A549 (cell line): ENCODE results near the gene ASTL. TPM values are rescaled to one million over a fixed set of nuclear protein-coding genes. Genes with fewer than 3 reads are reported as not detected.
A peak's percentile ranks its signal among the peaks of the same experiment; 100 is the strongest.

Experiments used
- ATAC-seq, 2 experiments: fragments of 200-7000 bp in 1 of 2; fragments of >200 bp in 1 of 2; cut with Nextera tagmentation in 1 of 2; cut with Tn5 transposase in 1 of 2; 3 replicates each; pipeline versions ENCODE4 v1.8.0 to v1.9.1; 2018 to 2020; ENCODE audit warnings: mild to moderate bottlenecking in 1 of 2, moderate library complexity in 1 of 2
- CTCF ChIA-PET: fragments of 300-600 bp; sonication (Branson Sonifier 250); formaldehyde crosslinking; extraction: SDS; loops from one replicate; lab custom pipeline; 2021; ENCODE audit warnings: antibody characterized with exemption, inconsistent platforms; lab: Yijun Ruan, JAX
- POLR2A ChIA-PET: fragments of 350-600 bp; formaldehyde crosslinking; extraction: SDS; loops from one replicate; lab custom pipeline; 2021; ENCODE audit warnings: antibody characterized with exemption, inconsistent platforms; lab: Yijun Ruan, JAX
- DNase-seq, 2 experiments: peaks; one replicate each; pipeline versions ENCODE4 v3.0.0 to v3.0.0-alpha.2; 2011 to 2016; ENCODE audit warnings: low read depth in 1 of 2, low spot score in 1 of 2
- FAIRE-seq: peaks from 2 replicates; lab custom pipeline; 2011; peaks lifted over from hg19 to GRCh38; lab: Jason Lieb, UNC
- H3K27ac ChIP-seq, 2 experiments: fragments of >200 bp; sonication (Bioruptor Twin); formaldehyde crosslinking; 3 replicates each; pipeline ENCODE4 v1.5.1; 2016 to 2017
- H3K4me1 ChIP-seq: fragments of >200 bp; sonication (Bioruptor Twin); formaldehyde crosslinking; 3 replicates; pipeline ENCODE4 v1.6.1; 2016
- H3K4me2 ChIP-seq: fragments of >200 bp; sonication (Bioruptor Twin); formaldehyde crosslinking; 3 replicates; pipeline ENCODE4 v1.6.1; 2016
- H3K4me3 ChIP-seq: fragments of >200 bp; sonication (Bioruptor Twin); formaldehyde crosslinking; 3 replicates; pipeline ENCODE4 v1.5.1; 2016
- H3K9me3 ChIP-seq: fragments of >200 bp; sonication (Bioruptor Twin); formaldehyde crosslinking; 3 replicates; pipeline ENCODE4 v1.6.1; 2016
- ATOH8 ChIP-seq: fragments of 250-450 bp; sonication (Bioruptor Pico); IDR thresholded peaks from 2 replicates; pipeline ENCODE4 v1.5.0; 2020; ENCODE audit warnings: low read depth, mild to moderate bottlenecking, moderate library complexity
- CHD2 ChIP-seq: fragments of 150-350 bp; IDR thresholded peaks from 2 replicates; pipeline ENCODE4 v1.6.1; 2014; ENCODE audit warnings: low read length; ENCODE audit not compliant: partially characterized antibody
- EHF ChIP-seq: fragments of 250-450 bp; sonication (Bioruptor Pico); IDR thresholded peaks from 2 replicates; pipeline ENCODE4 v1.5.0; 2020; ENCODE audit warnings: mild to moderate bottlenecking
- FOSB ChIP-seq: fragments of 250-450 bp; sonication (Bioruptor Pico); IDR thresholded peaks from 2 replicates; pipeline ENCODE4 v1.5.0; 2020; ENCODE audit warnings: mild to moderate bottlenecking, moderate library complexity
- FOXS1 ChIP-seq: fragments of 250-450 bp; sonication (Bioruptor Pico); IDR thresholded peaks from 2 replicates; pipeline ENCODE4 v1.5.0; 2020; ENCODE audit warnings: mild to moderate bottlenecking, moderate library complexity
- GATA3 ChIP-seq: IDR thresholded peaks from 2 replicates; pipeline ENCODE4 v1.6.1; 2012; ENCODE audit warnings: borderline replicate concordance
- HEYL ChIP-seq: fragments of 250-450 bp; sonication (Bioruptor Pico); IDR thresholded peaks from 2 replicates; pipeline ENCODE4 v1.8.0; 2021; ENCODE audit warnings: mild to moderate bottlenecking, moderate library complexity
- HOXA7 ChIP-seq: fragments of 250-450 bp; sonication (Bioruptor Pico); IDR thresholded peaks from 2 replicates; pipeline ENCODE4 v1.5.0; 2020; ENCODE audit warnings: mild to moderate bottlenecking, moderate library complexity
- NFE2L2 ChIP-seq: fragments of 150-350 bp; conservative IDR thresholded peaks from 2 replicates; pipeline ENCODE4 v1.6.1; 2014; ENCODE audit warnings: low read length
- NR3C1 ChIP-seq: fragments of >200 bp; sonication (Bioruptor Twin); formaldehyde crosslinking; IDR thresholded peaks from 3 replicates; pipeline ENCODE4 v1.6.1; 2017
- PHF8 ChIP-seq: fragments of 200-600 bp; sonication (generic); IDR thresholded peaks from 2 replicates; pipeline ENCODE4 v1.6.1; 2016; ENCODE audit warnings: low read depth, mild to moderate bottlenecking, antibody characterized with exemption, moderate library complexity, borderline replicate concordance
- POLR2A ChIP-seq: IDR thresholded peaks from 2 replicates; pipeline ENCODE4 v1.6.1; 2012; ENCODE audit warnings: mild to moderate bottlenecking, low read length
- RAD21 ChIP-seq, 2 experiments: fragments of >200 bp in 1 of 2; sonication (Bioruptor Twin) in 1 of 2; formaldehyde crosslinking in 1 of 2; IDR thresholded peaks in 1 of 2; conservative IDR thresholded peaks in 1 of 2; 2 replicates in 1 of 2; 3 replicates in 1 of 2; pipeline ENCODE4 v1.6.1; 2012 to 2018; ENCODE audit warnings: inconsistent platforms in 1 of 2
- RARB ChIP-seq: fragments of 250-450 bp; sonication (Bioruptor Pico); IDR thresholded peaks from 2 replicates; pipeline ENCODE4 v1.8.0; 2021; ENCODE audit warnings: mild to moderate bottlenecking, moderate library complexity
- SMC3 ChIP-seq: fragments of >200 bp; sonication (Bioruptor Twin); formaldehyde crosslinking; IDR thresholded peaks from 3 replicates; pipeline ENCODE4 v1.6.1; 2018; ENCODE audit warnings: inconsistent platforms
- ZFP36 ChIP-seq: fragments of 450-650 bp; IDR thresholded peaks from 2 replicates; pipeline ENCODE4 v1.6.1; 2014; ENCODE audit warnings: borderline replicate concordance; ENCODE audit not compliant: partially characterized antibody
- WGBS: methylation state at CpG from one replicate; pipeline ENCODE4 v1.1.6; 2017; ENCODE audit errors: missing lambda C conversion rate; 5-methylcytosine and 5-hydroxymethylcytosine counted together
- polyA plus RNA-seq, 4 experiments: library from polyadenylated mRNA; depleted of rRNA in 3 of 4; stranded (reverse); fragments of >200 nt; fragmentation: RNase III in 1 of 4; extraction: RNeasy Plus Mini Kit Qiagen cat#74134 plus additional on column Dnase treatment in 1 of 4; gene quantifications; 2 replicates in 3 of 4; 3 replicates in 1 of 4; pipeline ENCODE4 v1.2.3, GENCODE V29; 2011 to 2017
- TF ChIP-seq, protein P1 (sequence below): fragments of 450-650 bp; IDR thresholded peaks from 2 replicates; pipeline ENCODE4 v1.6.1; 2014; ENCODE audit warnings: antibody characterized with exemption
- TF ChIP-seq, protein P2 (sequence below): fragments of >200 bp; sonication (Bioruptor Twin); formaldehyde crosslinking; IDR thresholded peaks from 3 replicates; pipeline ENCODE4 v1.5.1; 2016
- TF ChIP-seq, protein P3 (sequence below): IDR thresholded peaks from 2 replicates; pipeline ENCODE4 v1.6.1; 2012

ASTL gene
- polyA plus RNA-seq, 2 of the 4 experiments (the other 2 are of a cell fraction): not detected

- H3K9me3 ChIP-seq: 0 out of 3 replicates have a peak, but pooled peaks cover 4% of the 10 kb centered on the region
- TF ChIP-seq GATA3 (no peak), PHF8 (no peak), SMC3 (peak; percentile 92), RAD21 (conservative IDR thresholded peaks at IDR 0.05 in 1 of 2, IDR thresholded peaks at IDR 0.05 in 1 of 2) (peak; percentile 86 to 88), ATOH8 (CRISPR knock-in tag) (no peak), FOSB (CRISPR knock-in tag) (no peak), HOXA7 (CRISPR knock-in tag) (no peak)
- TF ChIP-seq, protein P1, sequence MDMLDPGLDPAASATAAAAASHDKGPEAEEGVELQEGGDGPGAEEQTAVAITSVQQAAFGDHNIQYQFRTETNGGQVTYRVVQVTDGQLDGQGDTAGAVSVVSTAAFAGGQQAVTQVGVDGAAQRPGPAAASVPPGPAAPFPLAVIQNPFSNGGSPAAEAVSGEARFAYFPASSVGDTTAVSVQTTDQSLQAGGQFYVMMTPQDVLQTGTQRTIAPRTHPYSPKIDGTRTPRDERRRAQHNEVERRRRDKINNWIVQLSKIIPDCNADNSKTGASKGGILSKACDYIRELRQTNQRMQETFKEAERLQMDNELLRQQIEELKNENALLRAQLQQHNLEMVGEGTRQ: no peak
- TF ChIP-seq, protein P2, sequence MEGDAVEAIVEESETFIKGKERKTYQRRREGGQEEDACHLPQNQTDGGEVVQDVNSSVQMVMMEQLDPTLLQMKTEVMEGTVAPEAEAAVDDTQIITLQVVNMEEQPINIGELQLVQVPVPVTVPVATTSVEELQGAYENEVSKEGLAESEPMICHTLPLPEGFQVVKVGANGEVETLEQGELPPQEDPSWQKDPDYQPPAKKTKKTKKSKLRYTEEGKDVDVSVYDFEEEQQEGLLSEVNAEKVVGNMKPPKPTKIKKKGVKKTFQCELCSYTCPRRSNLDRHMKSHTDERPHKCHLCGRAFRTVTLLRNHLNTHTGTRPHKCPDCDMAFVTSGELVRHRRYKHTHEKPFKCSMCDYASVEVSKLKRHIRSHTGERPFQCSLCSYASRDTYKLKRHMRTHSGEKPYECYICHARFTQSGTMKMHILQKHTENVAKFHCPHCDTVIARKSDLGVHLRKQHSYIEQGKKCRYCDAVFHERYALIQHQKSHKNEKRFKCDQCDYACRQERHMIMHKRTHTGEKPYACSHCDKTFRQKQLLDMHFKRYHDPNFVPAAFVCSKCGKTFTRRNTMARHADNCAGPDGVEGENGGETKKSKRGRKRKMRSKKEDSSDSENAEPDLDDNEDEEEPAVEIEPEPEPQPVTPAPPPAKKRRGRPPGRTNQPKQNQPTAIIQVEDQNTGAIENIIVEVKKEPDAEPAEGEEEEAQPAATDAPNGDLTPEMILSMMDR: peak; percentile 83
- FAIRE-seq (no peak), DNase-seq (peak; percentile 72 to 75), ATAC-seq (peak; percentile 97 to 99)
- no peak overlapping the region for H3K27ac ChIP-seq
- 33% methylated on average over 8 of the region's 8 CpGs for WGBS
- H3K4me1 ChIP-seq: no peaks in the 10 kb centered on the region
- ChIA-PET CTCF (interaction anchor here (0.6 to 4.1 kb wide), 42 partner anchors 8 to 335 kb away, joined by 3 to 57 read pairs (median 5); partner anchors contain the start of genes ADRA2B, ANKRD36C and ASTL), POLR2A (interaction anchor here (0.7 kb wide), 1 partner anchor 182 kb away, joined by 3 read pairs; no protein-coding TSS in a partner anchor)
- H3K4me2 ChIP-seq: no peak overlapping the region
- no peak overlapping the region for H3K4me3 ChIP-seq
Measured at GRCh38 chr2:96174251-96175144, 36.2 kb upstream of the ASTL start.

DNA sequence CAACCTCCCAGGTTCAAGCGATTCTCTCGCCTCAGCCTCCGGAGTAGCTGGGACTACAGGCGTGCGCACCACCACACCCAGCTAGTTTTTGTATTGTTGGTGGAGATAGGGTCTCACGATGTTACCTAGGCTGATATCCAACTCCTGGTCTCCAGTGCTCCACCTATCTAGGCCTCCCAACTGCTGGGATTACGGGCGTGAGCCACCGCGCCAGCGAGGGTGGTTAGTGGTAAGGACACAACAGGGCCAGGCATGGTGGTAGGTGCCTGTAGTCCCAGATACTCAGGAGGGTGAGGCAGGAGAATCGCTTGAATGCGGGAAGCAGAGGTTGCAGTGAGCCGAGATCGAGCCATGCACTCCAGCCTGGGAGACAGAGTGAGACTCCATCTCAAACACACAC is 33.5 kb upstream of the ASTL start:
- 91% methylated on average over 15 of the region's 15 CpGs for WGBS
- ChIA-PET POLR2A (no interaction called here), CTCF (interaction anchor here (1.3 kb wide), 2 partner anchors 149 to 179 kb away, joined by 3 read pairs; no protein-coding TSS in a partner anchor)
- Histone ChIP-seq H3K27ac (no peak overlapping the region), H3K4me2 (no peak overlapping the region), H3K4me3 (no peak overlapping the region), H3K4me1 (no peaks in the 10 kb centered on the region), H3K9me3 (0 out of 3 replicates have a peak, but pooled peaks cover 4% of the 10 kb centered on the region)
- ATAC-seq (no peak), FAIRE-seq (no peak), DNase-seq (no peak)
- TF ChIP-seq ZFP36 (no peak), CHD2 (no peak), NFE2L2 (no peak), RARB (CRISPR knock-in tag) (no peak), SMC3 (no peak), FOXS1 (CRISPR knock-in tag) (no peak), POLR2A (no peak), EHF (CRISPR knock-in tag) (no peak), NR3C1 (no peak), HEYL (no peak), ATOH8 (CRISPR knock-in tag) (no peak)
- TF ChIP-seq, protein P3, sequence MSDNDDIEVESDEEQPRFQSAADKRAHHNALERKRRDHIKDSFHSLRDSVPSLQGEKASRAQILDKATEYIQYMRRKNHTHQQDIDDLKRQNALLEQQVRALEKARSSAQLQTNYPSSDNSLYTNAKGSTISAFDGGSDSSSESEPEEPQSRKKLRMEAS: no peak
